ENCODE data around the gene NUP54. TPM values are rescaled to one million over a fixed set of nuclear protein-coding genes. Genes with fewer than 3 reads are reported as not detected.

The NUP54 gene
- total RNA-seq, 1 donor from 2014 or later: 68.8 TPM

DNA sequence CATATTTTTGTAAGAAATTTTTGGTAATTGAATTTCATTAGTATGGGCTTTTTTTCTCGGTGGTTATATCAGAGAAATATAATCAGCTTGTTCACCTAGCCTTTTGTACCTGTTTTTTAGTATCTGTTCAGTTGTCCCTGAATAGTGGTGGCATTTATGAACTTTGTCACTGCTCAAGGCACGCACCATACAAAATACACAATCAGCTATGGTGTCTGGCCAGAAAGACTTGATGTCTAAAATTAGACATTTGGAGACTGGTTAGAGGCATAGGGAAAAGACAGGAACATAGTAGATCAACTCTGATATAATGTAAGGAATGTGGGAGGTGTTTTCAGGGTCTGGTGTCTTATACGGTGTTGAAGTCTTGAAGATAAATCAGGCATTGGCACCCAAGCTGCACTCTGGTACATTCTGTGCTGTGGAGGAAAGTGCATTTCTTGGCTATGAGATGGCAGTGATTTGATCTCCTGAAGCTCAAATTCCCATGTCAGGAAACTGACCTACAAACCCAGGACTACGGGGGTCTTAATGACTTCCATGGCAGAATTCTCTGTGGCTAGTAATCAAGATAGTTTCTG lies 70.1 kb downstream of the NUP54 start:
- Mint-ChIP-seq H3K4me3 (ENCODE audit: low read depth) (no peak overlapping the region), H3K27me3 (peaks cover 6% of the 10 kb centered on the region), H3K9me3 (ENCODE audit: low read depth) (no peaks in the 10 kb centered on the region), H3K27ac (no peak overlapping the region), H3K4me1 (ENCODE audit: low read depth) (no peaks in the 10 kb centered on the region), H3K36me3 (ENCODE audit: insufficient read depth) (no peaks in the 10 kb centered on the region)
- TF ChIP-seq, protein P1, sequence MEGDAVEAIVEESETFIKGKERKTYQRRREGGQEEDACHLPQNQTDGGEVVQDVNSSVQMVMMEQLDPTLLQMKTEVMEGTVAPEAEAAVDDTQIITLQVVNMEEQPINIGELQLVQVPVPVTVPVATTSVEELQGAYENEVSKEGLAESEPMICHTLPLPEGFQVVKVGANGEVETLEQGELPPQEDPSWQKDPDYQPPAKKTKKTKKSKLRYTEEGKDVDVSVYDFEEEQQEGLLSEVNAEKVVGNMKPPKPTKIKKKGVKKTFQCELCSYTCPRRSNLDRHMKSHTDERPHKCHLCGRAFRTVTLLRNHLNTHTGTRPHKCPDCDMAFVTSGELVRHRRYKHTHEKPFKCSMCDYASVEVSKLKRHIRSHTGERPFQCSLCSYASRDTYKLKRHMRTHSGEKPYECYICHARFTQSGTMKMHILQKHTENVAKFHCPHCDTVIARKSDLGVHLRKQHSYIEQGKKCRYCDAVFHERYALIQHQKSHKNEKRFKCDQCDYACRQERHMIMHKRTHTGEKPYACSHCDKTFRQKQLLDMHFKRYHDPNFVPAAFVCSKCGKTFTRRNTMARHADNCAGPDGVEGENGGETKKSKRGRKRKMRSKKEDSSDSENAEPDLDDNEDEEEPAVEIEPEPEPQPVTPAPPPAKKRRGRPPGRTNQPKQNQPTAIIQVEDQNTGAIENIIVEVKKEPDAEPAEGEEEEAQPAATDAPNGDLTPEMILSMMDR (IDR thresholded peaks at IDR 0.05; ENCODE audit: unreplicated experiment): no peak
- no peak for DNase-seq (ENCODE audit: low spot score, unreplicated experiment)

DNA sequence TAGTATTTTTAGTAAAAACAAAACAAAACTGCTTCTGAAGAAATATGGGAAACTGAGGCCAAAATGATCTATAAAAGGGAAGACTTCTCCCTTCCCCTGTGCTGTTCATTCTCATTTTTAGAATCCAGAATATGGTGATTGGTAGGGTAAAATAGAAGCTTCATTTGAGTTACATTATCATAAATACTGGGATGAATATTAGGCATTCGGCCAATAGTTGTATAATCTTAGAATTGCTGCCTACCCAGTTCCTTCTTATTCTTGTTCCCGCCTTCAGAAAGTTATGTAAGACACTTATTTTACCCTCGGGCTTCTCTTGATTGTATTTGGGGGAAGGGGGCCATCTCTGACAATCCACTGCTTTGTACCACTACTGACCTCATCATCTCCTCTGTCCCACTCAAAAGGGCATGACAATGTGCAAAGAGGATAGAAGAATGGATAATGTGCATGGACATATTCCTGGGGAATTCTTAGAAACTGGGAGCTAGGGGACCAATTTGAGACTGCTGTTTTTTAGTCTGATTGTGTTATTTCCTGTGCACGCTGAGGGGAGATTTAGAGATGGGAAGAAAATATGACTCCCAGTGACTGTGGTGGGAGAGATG lies 73.1 kb downstream of the NUP54 start:
- no peaks in the 10 kb centered on the region for H3K36me3 Mint-ChIP-seq (ENCODE audit: insufficient read depth)
- H3K27ac Mint-ChIP-seq: no peak overlapping the region
- peaks cover 6% of the 10 kb centered on the region for H3K27me3 Mint-ChIP-seq
- no peak for DNase-seq (ENCODE audit: low spot score, unreplicated experiment)
- TF ChIP-seq, protein P1 (IDR thresholded peaks at IDR 0.05; ENCODE audit: unreplicated experiment): no peak
- H3K4me3 Mint-ChIP-seq (ENCODE audit: low read depth): no peak overlapping the region
- no peaks in the 10 kb centered on the region for H3K4me1 Mint-ChIP-seq (ENCODE audit: low read depth)
- no peaks in the 10 kb centered on the region for H3K9me3 Mint-ChIP-seq (ENCODE audit: low read depth)

DNA sequence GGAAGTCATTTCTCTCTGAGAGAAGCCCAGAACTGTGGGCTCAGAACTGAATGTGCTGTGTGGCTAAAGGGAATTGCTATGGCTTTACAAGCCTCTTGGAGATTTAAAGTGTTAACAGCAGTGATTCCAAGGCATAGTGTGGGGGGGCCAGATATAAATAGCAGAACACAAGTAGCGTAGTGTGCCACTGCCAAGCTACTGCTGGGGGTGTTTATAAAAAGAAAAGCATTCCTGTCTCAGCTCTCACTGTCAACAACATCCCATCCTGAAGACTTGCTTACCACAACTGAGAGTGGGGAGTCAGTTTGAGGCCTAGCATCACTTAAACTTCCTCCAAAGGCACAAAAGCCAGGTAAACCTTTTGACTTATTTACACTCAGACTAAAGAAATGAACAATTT lies 73.7 kb downstream of the NUP54 start, which contains the start of gene ART3:
ART3 (plus strand) TSS at position 242 of the 400 bp plus-strand sequence. CDS start 1,181 bp downstream, outside the sequence.
- no peak within 1 kb of the TSS for H3K4me3 Mint-ChIP-seq (ENCODE audit: low read depth)
- TF ChIP-seq, protein P1 (IDR thresholded peaks at IDR 0.05; ENCODE audit: unreplicated experiment): no peak
- no peak for DNase-seq (ENCODE audit: low spot score, unreplicated experiment)
- no peaks in the 10 kb centered on the region for H3K36me3 Mint-ChIP-seq (ENCODE audit: insufficient read depth)
- peaks cover 4% of the 10 kb centered on the region for H3K27me3 Mint-ChIP-seq
- no peak within 1 kb of the TSS for H3K27ac Mint-ChIP-seq
- H3K4me1 Mint-ChIP-seq (ENCODE audit: low read depth): no peaks in the 10 kb centered on the region
- no peaks in the 10 kb centered on the region for H3K9me3 Mint-ChIP-seq (ENCODE audit: low read depth)

DNA sequence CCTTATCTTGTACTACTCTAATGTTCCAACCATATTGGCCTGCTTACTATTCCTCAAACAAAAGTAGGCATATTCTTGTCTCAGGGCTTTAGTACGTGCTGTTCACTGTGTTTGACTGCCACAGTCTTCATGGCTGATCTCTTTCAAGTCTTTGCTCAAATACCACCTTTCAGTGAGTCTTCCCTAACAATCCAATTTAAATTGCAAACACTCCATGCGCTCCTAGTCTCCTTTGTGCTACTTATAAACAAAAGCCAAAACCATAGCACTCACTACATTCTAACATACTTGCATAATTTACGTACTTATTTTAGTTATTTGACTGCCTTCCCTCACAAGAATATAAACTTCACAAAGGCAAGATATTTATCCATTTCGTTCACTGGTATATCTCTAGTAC lies 75.4 kb downstream of the NUP54 start:
- TF ChIP-seq, protein P1 (IDR thresholded peaks at IDR 0.05; ENCODE audit: unreplicated experiment): no peak
- Mint-ChIP-seq H3K4me3 (ENCODE audit: low read depth) (no peak overlapping the region), H3K36me3 (ENCODE audit: insufficient read depth) (no peaks in the 10 kb centered on the region), H3K9me3 (ENCODE audit: low read depth) (no peaks in the 10 kb centered on the region), H3K27ac (no peak overlapping the region), H3K27me3 (no peaks in the 10 kb centered on the region), H3K4me1 (ENCODE audit: low read depth) (no peaks in the 10 kb centered on the region)
- no peak for DNase-seq (ENCODE audit: low spot score, unreplicated experiment)

DNA sequence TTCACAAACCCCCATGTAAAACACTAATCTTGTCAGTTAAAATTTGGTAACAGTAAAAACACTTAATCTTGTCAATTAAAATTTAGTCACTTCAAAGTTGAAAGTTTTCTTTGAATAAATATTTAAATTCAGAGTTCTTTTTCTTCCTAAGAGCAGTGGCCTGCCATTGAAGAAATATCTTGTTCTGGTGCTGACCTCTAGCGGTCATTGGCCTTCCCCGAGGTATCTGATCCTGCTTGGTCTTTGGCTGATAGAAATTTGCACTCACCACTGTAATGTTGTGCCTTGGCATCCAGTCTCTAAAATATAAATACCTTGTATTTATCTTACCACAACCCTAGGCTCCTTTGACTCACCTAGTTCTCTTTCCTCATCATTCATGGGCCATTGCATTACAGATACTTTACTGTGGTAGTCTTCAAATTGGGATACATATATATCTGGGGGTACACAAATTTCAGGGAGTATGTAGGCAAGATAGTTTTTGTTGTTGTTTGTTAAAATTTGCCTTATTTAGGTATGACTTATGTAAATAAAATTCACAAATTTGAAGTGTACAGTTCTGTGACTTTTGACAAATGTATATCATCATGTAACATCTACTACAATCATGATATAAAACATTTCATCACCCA lies 80.4 kb downstream of the NUP54 start:
- DNase-seq (ENCODE audit: low spot score, unreplicated experiment): peak; percentile 44
- TF ChIP-seq, protein P1 (IDR thresholded peaks at IDR 0.05; ENCODE audit: unreplicated experiment): peak; percentile 88
- H3K9me3 Mint-ChIP-seq (ENCODE audit: low read depth): no peaks in the 10 kb centered on the region
- no peak overlapping the region for H3K27ac Mint-ChIP-seq
- H3K4me1 Mint-ChIP-seq (ENCODE audit: low read depth): no peaks in the 10 kb centered on the region
- H3K4me3 Mint-ChIP-seq (ENCODE audit: low read depth): no peak overlapping the region
- H3K27me3 Mint-ChIP-seq: no peaks in the 10 kb centered on the region
- no peaks in the 10 kb centered on the region for H3K36me3 Mint-ChIP-seq (ENCODE audit: insufficient read depth)

All from progenitor cell of endocrine pancreas (in vitro differentiated cells).